Erythroblast (primary cell): ENCODE measurements around the gene KIAA0825.

Experiments used
- GATA1 ChIP-seq: IDR thresholded peaks from 2 replicates; pipeline ENCODE4 v1.6.1; 2011; ENCODE audit warnings: low read depth, mild to moderate bottlenecking, control low read depth, low read length, moderate library complexity
- POLR2A ChIP-seq: IDR thresholded peaks from 2 replicates; pipeline ENCODE4 v1.6.1; 2011; ENCODE audit warnings: mild to moderate bottlenecking, low read length

DNA sequence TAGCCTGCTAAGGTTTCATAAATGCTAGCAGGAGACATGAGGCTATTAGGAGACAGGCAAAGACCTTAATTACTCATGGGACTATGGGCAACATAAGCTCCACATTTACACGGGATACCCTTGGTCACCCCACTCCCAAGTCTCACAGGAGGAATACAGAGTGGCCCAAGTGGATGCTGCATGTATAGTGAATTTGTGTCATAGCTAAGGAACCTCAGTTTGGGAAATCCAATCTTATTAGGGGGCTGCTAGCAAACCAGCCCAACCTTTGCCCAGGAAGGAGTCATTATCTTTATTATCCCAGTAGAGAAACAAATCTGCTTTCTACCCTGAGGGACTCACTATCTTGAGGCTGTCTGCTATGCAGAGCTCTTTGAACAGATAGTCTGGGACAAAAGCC is 405.9 kb downstream of the KIAA0825 start:
- no peak for TF ChIP-seq POLR2A
- no peak for TF ChIP-seq GATA1
